ENCODE measurements around the gene OSBPL1A.

DNA sequence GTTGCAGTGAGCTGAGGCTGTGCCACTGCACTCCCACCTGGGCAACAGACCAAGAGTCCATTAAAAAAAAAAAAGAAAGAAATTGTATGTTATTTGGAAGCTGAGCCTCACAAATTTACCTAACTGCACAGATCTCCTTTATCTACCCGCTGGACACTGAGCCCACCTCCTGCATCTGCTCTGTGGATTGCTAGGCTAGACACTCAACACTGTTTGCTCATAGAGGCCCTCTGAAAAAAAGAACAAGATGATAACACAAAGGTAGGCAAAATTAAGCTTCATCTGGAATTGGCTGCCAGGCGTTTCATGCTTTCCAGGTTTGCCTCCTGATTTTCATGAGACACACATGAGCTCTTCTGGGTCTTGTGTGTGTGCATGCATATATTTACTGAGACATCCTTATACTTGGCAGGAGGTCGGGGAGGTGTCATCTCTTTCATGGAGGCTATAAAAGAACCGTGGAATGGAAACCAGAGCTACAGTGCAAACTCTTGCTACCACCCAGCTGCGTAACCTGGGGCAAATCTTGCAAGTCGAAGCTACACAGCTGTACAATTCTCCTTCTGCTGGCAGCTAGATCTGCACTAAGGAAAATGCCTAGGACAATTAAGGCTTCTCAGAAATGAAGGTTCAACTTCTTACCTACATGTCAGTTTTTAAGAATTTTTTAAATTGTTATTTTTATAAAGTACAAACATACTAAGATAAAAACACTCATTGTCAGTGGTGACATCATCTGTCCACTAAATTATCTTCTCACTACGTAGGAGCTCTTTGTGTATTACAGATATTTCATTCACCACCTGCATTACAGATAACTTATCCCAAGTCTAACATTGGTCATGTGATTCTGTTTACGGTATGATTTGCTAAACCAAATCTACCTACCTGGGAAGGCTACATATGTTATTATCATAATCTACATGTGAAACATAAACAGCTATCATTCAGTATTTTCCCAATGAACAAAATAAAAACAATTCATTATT is 195.6 kb downstream of the OSBPL1A start:
- TF ChIP-seq, protein P1, sequence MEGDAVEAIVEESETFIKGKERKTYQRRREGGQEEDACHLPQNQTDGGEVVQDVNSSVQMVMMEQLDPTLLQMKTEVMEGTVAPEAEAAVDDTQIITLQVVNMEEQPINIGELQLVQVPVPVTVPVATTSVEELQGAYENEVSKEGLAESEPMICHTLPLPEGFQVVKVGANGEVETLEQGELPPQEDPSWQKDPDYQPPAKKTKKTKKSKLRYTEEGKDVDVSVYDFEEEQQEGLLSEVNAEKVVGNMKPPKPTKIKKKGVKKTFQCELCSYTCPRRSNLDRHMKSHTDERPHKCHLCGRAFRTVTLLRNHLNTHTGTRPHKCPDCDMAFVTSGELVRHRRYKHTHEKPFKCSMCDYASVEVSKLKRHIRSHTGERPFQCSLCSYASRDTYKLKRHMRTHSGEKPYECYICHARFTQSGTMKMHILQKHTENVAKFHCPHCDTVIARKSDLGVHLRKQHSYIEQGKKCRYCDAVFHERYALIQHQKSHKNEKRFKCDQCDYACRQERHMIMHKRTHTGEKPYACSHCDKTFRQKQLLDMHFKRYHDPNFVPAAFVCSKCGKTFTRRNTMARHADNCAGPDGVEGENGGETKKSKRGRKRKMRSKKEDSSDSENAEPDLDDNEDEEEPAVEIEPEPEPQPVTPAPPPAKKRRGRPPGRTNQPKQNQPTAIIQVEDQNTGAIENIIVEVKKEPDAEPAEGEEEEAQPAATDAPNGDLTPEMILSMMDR (conservative IDR thresholded peaks at IDR 0.05) = no peak
- TF ChIP-seq EZH2 (IDR thresholded peaks at IDR 0.05; ENCODE audit: low read depth) = no peak

All from PC-9 (cell line).